Stimulated activated CD4-positive, alpha-beta T cell treated with anti-CD3 and anti-CD28 coated beads, Interleukin-2, amount 100 ng/mL, for 24 hours (primary cell): ENCODE results near the gene NATD1.
"Not testable (repeated sequence)": the region's sequence is repeated elsewhere in the genome, so short reads cannot be mapped to it uniquely, and the experiment has no call there.

Source experiments
- DNase-seq, 2 donors: peaks; one replicate each; pipeline ENCODE4 v3.0.0-alpha.2; 2020

Gene NATD1

GRCh38 chr17:21214015-21214776, 39.0 kb downstream of the NATD1 start, which contains the start of gene TMEM11:
TMEM11 (minus strand) TSS chr17:21214161; CDS start chr17:21214152, 9 bp downstream.
- DNase-seq, result peak; percentile 96

- peak in 1 of 2 donors; percentile 46 for DNase-seq
Observed at GRCh38 chr17:21213638-21214014, 39.6 kb downstream of the NATD1 start.

GRCh38 chr17:21212826-21213637, 40.2 kb downstream of the NATD1 start:
- no peak for DNase-seq

- DNase-seq, result no peak
Observed at GRCh38 chr17:21211825-21212479, 41.3 kb downstream of the NATD1 start.

- DNase-seq, result no peak
Observed at GRCh38 chr17:21210411-21211076, 42.7 kb downstream of the NATD1 start.

- no peak for DNase-seq
Observed at GRCh38 chr17:21209511-21210175, 43.6 kb downstream of the NATD1 start.

GRCh38 chr17:21208352-21208751, 44.9 kb downstream of the NATD1 start:
- DNase-seq, result no peak

GRCh38 chr17:21204935-21205334, 48.3 kb downstream of the NATD1 start:
- DNase-seq, result no peak

- no peak for DNase-seq
Observed at GRCh38 chr17:21202512-21202911, 50.7 kb downstream of the NATD1 start.

- DNase-seq, result no peak
Observed at GRCh38 chr17:21201874-21202273, 51.3 kb downstream of the NATD1 start.

- DNase-seq, result no peak
Observed at GRCh38 chr17:21201298-21201595, 52.0 kb downstream of the NATD1 start.

- DNase-seq, result no peak
Observed at GRCh38 chr17:21200590-21201297, 52.5 kb downstream of the NATD1 start.

- DNase-seq, result no peak
Observed at GRCh38 chr17:21199856-21200255, 53.4 kb downstream of the NATD1 start.

GRCh38 chr17:21199311-21199710, 53.9 kb downstream of the NATD1 start:
- DNase-seq, result no peak

GRCh38 chr17:21198411-21198810, 54.8 kb downstream of the NATD1 start:
- DNase-seq, result no peak

GRCh38 chr17:21196126-21196525, 57.1 kb downstream of the NATD1 start:
- DNase-seq, result no peak

GRCh38 chr17:21194703-21195102, 58.5 kb downstream of the NATD1 start:
- DNase-seq, result no peak

- no peak for DNase-seq
Observed at GRCh38 chr17:21194226-21194625, 59.0 kb downstream of the NATD1 start.

- DNase-seq, result no peak
Observed at GRCh38 chr17:21193031-21193430, 60.2 kb downstream of the NATD1 start.

GRCh38 chr17:21192414-21192813, 60.8 kb downstream of the NATD1 start:
- DNase-seq, result not testable (repeated sequence)

- no peak for DNase-seq
Observed at GRCh38 chr17:21191698-21192097, 61.5 kb downstream of the NATD1 start.

- no peak for DNase-seq
Observed at GRCh38 chr17:21190078-21190477, 63.1 kb downstream of the NATD1 start.
